HEK293 (cell line): Measurements from ENCODE around the gene SECISBP2L.
A peak's percentile ranks its signal among the peaks of the same experiment; 100 is the strongest.

ENCODE experiments used
- CTCF ChIA-PET: fragments of 350-600 bp; formaldehyde crosslinking; extraction: SDS; loops from one replicate; lab custom pipeline; 2021; ENCODE audit warnings: antibody characterized with exemption; lab: Yijun Ruan, JAX
- POLR2A ChIA-PET: fragments of 300-600 bp; formaldehyde crosslinking; extraction: SDS; loops from one replicate; lab custom pipeline; 2020; ENCODE audit warnings: antibody characterized with exemption, inconsistent platforms; lab: Yijun Ruan, JAX
- H3K27ac ChIP-seq: fragments of 200-500 bp; sonication (Bioruptor generic); 2 replicates; pipeline ENCODE4 v1.5.1; 2014; ENCODE audit warnings: low read depth, low read length, control low read depth, inconsistent platforms; ENCODE audit errors: extremely low read depth
- H3K36me3 ChIP-seq, 2 experiments: fragments of 200-500 bp in 1 of 2; sonication (Bioruptor generic) in 1 of 2; 1 replicate in 1 of 2; 2 replicates in 1 of 2; pipeline ENCODE4 v1.5.1; 2014 to 2017; ENCODE audit warnings: inconsistent platforms in 2 of 2, low read length in 2 of 2; ENCODE audit not compliant: control insufficient read depth in 2 of 2, insufficient read depth in 1 of 2
- H3K4me1 ChIP-seq: fragments of 200-500 bp; sonication (Bioruptor generic); 2 replicates; pipeline ENCODE4 v1.5.1; 2014; ENCODE audit warnings: mild to moderate bottlenecking, low read length, inconsistent platforms; ENCODE audit not compliant: control insufficient read depth, insufficient read depth
- H3K4me3 ChIP-seq: 2 replicates; pipeline ENCODE4 v1.5.1; 2011; ENCODE audit warnings: low read depth, mild to moderate bottlenecking, control low read depth, low read length, moderate library complexity
- H3K9me3 ChIP-seq: fragments of 200-500 bp; sonication (Bioruptor generic); 2 replicates; pipeline ENCODE4 v1.5.1; 2014; ENCODE audit warnings: low read depth, low read length, inconsistent platforms; ENCODE audit not compliant: control insufficient read depth, insufficient read depth
- KLF7 ChIP-seq: fragments of 450-650 bp; formaldehyde crosslinking; IDR thresholded peaks from 2 replicates; pipeline ENCODE4 v1.5.1; 2016; ENCODE audit warnings: missing biosample characterization, missing genetic modification characterization, borderline replicate concordance
- KLF9 ChIP-seq: fragments of 450-650 bp; formaldehyde crosslinking; IDR thresholded peaks from 2 replicates; pipeline ENCODE4 v1.5.1; 2016; ENCODE audit warnings: missing biosample characterization, missing genetic modification characterization, low read depth
- PRDM10 ChIP-seq: fragments of 450-650 bp; formaldehyde crosslinking; IDR thresholded peaks from 2 replicates; pipeline ENCODE4 v1.5.1; 2016; ENCODE audit warnings: missing biosample characterization, missing genetic modification characterization
- PRDM2 ChIP-seq: fragments of 450-650 bp; formaldehyde crosslinking; IDR thresholded peaks from 2 replicates; pipeline ENCODE4 v1.5.1; 2016; ENCODE audit warnings: missing biosample characterization, missing genetic modification characterization, borderline replicate concordance
- ZBTB1 ChIP-seq: fragments of 450-650 bp; formaldehyde crosslinking; IDR thresholded peaks from 2 replicates; pipeline ENCODE4 v1.5.1; 2016; ENCODE audit warnings: missing biosample characterization, missing genetic modification characterization
- ZBTB20 ChIP-seq: fragments of 450-650 bp; formaldehyde crosslinking; IDR thresholded peaks from 2 replicates; pipeline ENCODE4 v1.5.1; 2016; ENCODE audit warnings: missing biosample characterization, missing genetic modification characterization
- ZBTB44 ChIP-seq: fragments of 450-650 bp; IDR thresholded peaks from 2 replicates; pipeline ENCODE4 v1.5.1; 2018; ENCODE audit warnings: missing biosample characterization, mild to moderate bottlenecking, missing genetic modification characterization
- ZEB2 ChIP-seq: fragments of 450-650 bp; formaldehyde crosslinking; IDR thresholded peaks from 2 replicates; pipeline ENCODE4 v1.5.1; 2016; ENCODE audit warnings: missing biosample characterization, missing genetic modification characterization
- ZFP69B ChIP-seq: fragments of 450-650 bp; formaldehyde crosslinking; IDR thresholded peaks from 2 replicates; pipeline ENCODE4 v1.5.1; 2016; ENCODE audit warnings: missing biosample characterization, missing genetic modification characterization
- ZNF112 ChIP-seq: fragments of 450-650 bp; formaldehyde crosslinking; IDR thresholded peaks from 2 replicates; pipeline ENCODE4 v1.5.0; 2017; ENCODE audit warnings: missing biosample characterization, missing genetic modification characterization
- ZNF133 ChIP-seq: fragments of 450-650 bp; formaldehyde crosslinking; IDR thresholded peaks from 2 replicates; pipeline ENCODE4 v1.5.1; 2016; ENCODE audit warnings: missing biosample characterization, missing genetic modification characterization
- ZNF140 ChIP-seq: fragments of 450-650 bp; formaldehyde crosslinking; IDR thresholded peaks from 2 replicates; pipeline ENCODE4 v1.5.1; 2016; ENCODE audit warnings: missing biosample characterization, missing genetic modification characterization
- ZNF292 ChIP-seq: fragments of 450-650 bp; formaldehyde crosslinking; IDR thresholded peaks from 2 replicates; pipeline ENCODE4 v1.5.1; 2016; ENCODE audit warnings: low read depth, missing biosample characterization, missing genetic modification characterization, borderline replicate concordance
- ZNF529 ChIP-seq: fragments of 450-650 bp; formaldehyde crosslinking; IDR thresholded peaks from 2 replicates; pipeline ENCODE4 v1.5.1; 2017; ENCODE audit warnings: missing genetic modification characterization, missing biosample characterization; ENCODE audit not compliant: insufficient replicate concordance
- ZNF544 ChIP-seq: fragments of 450-650 bp; formaldehyde crosslinking; IDR thresholded peaks from 2 replicates; pipeline ENCODE4 v1.5.0; 2017; ENCODE audit warnings: missing biosample characterization, missing genetic modification characterization
- ZNF555 ChIP-seq: fragments of 450-650 bp; formaldehyde crosslinking; conservative IDR thresholded peaks from 2 replicates; pipeline ENCODE4 v1.5.1; 2017; ENCODE audit warnings: missing biosample characterization, mild to moderate bottlenecking, missing genetic modification characterization, inconsistent platforms
- ZNF580 ChIP-seq: fragments of 450-650 bp; formaldehyde crosslinking; IDR thresholded peaks from 2 replicates; pipeline ENCODE4 v1.5.1; 2016; ENCODE audit warnings: missing biosample characterization, missing genetic modification characterization
- ZSCAN30 ChIP-seq: fragments of 450-650 bp; IDR thresholded peaks from 2 replicates; pipeline ENCODE4 v1.5.1; 2018; ENCODE audit warnings: missing biosample characterization, mild to moderate bottlenecking, missing genetic modification characterization, moderate library complexity
- ZXDB ChIP-seq: fragments of 450-650 bp; formaldehyde crosslinking; IDR thresholded peaks from 2 replicates; pipeline ENCODE4 v1.5.1; 2016; ENCODE audit warnings: missing biosample characterization, missing genetic modification characterization
- TF ChIP-seq, protein P1 (sequence below): fragments of 450-650 bp; formaldehyde crosslinking; optimal IDR thresholded peaks from 2 replicates; pipeline ENCODE3; 2016; ENCODE audit warnings: missing biosample characterization, mild to moderate bottlenecking, missing genetic modification characterization
- TF ChIP-seq, protein P2 (sequence below): fragments of 450-650 bp; formaldehyde crosslinking; IDR thresholded peaks from 2 replicates; pipeline ENCODE4 v1.5.1; 2016; ENCODE audit warnings: missing biosample characterization, missing genetic modification characterization

Gene SECISBP2L

DNA sequence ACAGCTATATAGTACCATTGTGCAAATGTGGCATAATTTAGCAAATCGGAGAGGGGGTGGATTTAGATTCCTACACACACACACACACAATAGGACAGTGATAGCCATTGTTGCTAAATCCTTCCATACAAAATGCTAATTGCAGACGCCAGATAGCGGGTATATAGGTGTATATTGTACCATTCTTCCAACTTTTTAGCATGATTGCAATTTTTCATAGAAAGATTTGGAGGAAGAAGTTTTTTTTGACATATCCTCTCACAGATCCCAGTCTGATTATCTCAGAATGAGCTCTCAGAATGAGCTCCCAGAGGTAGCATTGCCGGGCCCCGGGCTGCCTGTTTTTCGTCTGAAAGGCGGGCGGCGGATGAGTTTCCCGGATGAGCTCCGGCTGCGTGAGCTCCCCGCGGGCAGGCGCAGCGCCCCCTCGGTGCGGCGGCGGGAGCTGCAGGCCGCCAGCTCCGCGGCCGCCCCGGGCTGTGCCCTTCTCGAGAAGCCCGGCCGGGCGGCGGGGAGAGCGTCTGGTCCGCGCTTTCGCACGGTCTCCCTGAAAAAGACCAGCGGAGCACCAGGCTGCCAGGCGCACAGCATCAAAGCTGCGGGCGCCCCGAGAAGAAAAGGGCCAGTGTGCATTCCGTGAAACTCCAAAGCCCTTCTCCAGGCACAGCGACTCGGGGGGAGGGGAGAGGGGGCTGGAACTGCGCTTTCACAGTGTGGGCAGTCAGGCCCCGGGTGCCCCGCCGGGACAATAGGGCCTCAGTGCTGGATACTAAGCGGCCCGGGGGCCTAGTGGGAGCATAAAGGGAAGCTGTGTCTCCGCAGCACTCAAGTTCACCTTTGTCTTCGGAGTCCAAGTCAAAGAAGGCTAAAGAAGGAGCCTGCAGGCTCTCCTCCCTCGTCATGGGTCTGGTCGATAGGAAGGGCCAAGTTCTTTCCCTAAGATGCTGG lies 70.5 kb downstream of the SECISBP2L start:
- Histone ChIP-seq H3K36me3 (no peaks in the 10 kb centered on the region), H3K4me3 (peak overlapping the region; percentile 41), H3K4me1 (no peaks in the 10 kb centered on the region), H3K9me3 (no peaks in the 10 kb centered on the region), H3K27ac (no peak overlapping the region)
- CTCF ChIA-PET, result interaction anchor here (0.6 to 3.6 kb wide), 30 partner anchors 9 to 1259 kb away, joined by 3 to 34 read pairs (median 4); partner anchors contain the start of genes EID1 and SHC4
- POLR2A ChIA-PET, result interaction anchor here (0.9 to 2.0 kb wide), 5 partner anchors 11 to 180 kb away, joined by 3 to 9 read pairs (median 6); partner anchors contain the start of genes COPS2, EID1, SECISBP2L and SHC4
- no peak for TF ChIP-seq ZXDB
- no peak for TF ChIP-seq KLF9 (tag by site-specific recombination)
- no peak for TF ChIP-seq ZNF529 (tag by site-specific recombination)
- no peak for TF ChIP-seq ZBTB44
- TF ChIP-seq ZBTB20 (tag by site-specific recombination), result peak; percentile 74
- TF ChIP-seq ZNF544 (tag by site-specific recombination), result no peak
- TF ChIP-seq, protein P1, sequence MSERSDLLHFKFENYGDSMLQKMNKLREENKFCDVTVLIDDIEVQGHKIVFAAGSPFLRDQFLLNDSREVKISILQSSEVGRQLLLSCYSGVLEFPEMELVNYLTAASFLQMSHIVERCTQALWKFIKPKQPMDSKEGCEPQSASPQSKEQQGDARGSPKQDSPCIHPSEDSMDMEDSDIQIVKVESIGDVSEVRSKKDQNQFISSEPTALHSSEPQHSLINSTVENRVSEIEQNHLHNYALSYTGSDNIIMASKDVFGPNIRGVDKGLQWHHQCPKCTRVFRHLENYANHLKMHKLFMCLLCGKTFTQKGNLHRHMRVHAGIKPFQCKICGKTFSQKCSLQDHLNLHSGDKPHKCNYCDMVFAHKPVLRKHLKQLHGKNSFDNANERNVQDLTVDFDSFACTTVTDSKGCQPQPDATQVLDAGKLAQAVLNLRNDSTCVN (tag by site-specific recombination), result peak; percentile 37
- TF ChIP-seq KLF7 (tag by site-specific recombination), result no peak
- no peak for TF ChIP-seq ZNF555 (tag by site-specific recombination)
- no peak for TF ChIP-seq ZNF292 (tag by site-specific recombination)
- TF ChIP-seq, protein P2, sequence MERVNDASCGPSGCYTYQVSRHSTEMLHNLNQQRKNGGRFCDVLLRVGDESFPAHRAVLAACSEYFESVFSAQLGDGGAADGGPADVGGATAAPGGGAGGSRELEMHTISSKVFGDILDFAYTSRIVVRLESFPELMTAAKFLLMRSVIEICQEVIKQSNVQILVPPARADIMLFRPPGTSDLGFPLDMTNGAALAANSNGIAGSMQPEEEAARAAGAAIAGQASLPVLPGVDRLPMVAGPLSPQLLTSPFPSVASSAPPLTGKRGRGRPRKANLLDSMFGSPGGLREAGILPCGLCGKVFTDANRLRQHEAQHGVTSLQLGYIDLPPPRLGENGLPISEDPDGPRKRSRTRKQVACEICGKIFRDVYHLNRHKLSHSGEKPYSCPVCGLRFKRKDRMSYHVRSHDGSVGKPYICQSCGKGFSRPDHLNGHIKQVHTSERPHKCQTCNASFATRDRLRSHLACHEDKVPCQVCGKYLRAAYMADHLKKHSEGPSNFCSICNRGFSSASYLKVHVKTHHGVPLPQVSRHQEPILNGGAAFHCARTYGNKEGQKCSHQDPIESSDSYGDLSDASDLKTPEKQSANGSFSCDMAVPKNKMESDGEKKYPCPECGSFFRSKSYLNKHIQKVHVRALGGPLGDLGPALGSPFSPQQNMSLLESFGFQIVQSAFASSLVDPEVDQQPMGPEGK (tag by site-specific recombination), result 0 out of 2 replicates have a peak, but pooled peaks have one; percentile 26
- no peak for TF ChIP-seq ZNF140 (tag by site-specific recombination)
- TF ChIP-seq ZNF580 (tag by site-specific recombination), result no peak
- no peak for TF ChIP-seq PRDM2 (tag by site-specific recombination)
- TF ChIP-seq ZFP69B, result no peak
- TF ChIP-seq PRDM10, result no peak
- no peak for TF ChIP-seq ZNF112 (tag by site-specific recombination)
- peak; percentile 66 for TF ChIP-seq ZSCAN30 (tag by site-specific recombination)
- TF ChIP-seq ZNF133 (tag by site-specific recombination), result no peak
- TF ChIP-seq ZEB2, result no peak
- no peak for TF ChIP-seq ZBTB1 (tag by site-specific recombination)
